GM18909 (cell line): ENCODE measurements around the gene IFT52.
"Not testable (repeated sequence)": the region's sequence is repeated elsewhere in the genome, so short reads cannot be mapped to it uniquely, and the experiment has no call there.

ENCODE experiments used
- ATAC-seq: cut with Tn5 transposase; IDR thresholded peaks from one replicate; pipeline ENCODE4 v1.9.1; 2021; ENCODE audit warnings: mild to moderate bottlenecking; ENCODE audit not compliant: unreplicated experiment, poor library complexity

Gene IFT52

DNA sequence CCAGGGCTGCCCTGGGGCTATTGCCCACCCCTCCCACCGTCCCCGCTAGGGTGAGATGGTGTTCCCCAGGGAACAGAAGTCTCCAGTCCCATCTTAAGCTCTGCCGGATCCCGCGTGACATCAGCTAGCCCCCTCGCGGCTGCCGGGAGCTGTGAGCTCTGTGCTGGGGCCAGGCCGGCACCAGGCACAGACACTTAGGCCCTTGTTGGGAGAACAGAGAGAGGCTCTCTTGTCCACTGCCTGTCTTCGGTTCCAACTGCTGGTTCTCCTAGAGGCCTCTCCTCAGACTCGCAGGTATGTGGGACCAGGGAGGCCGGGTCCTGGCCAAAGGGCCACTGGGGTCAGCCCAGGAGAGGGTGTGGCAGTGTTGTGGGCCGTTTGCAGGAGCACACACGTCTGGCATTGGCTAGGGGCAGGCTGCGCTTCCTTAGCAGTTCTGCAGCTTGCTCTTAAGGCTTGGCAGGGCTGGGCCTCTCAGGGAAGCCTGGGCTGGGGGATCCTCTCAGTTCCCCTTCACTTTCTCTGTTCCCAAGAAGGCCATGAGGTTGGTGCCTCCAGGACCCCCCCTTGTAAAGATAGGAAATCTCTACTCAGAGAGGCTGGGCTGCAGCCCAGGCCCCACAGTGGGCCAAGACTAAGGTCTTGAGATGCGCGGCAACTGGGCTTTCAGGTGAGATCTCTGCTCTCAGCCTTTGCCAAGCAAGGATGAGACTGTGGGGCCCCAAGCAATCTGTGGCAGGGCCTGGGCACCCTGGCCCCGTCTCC lies 25.6 kb upstream of the IFT52 start:
- no peak for ATAC-seq

DNA sequence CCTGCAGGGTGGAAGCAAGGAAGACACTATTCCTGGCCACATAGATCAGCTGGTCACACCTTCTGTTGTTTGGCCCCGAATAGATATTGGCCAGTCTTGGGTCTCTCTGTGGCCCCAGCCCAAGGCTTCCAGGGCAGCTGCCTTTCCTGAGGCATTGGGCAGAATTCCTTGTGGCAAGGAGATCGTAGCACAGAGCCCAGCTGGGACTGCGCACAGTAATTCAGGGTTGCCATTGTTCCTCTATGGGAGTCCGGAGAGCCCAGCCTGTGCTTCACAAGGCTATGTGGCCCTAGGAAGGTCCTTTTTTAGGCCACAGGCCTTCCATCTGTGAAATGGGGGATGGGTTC lies 25.0 kb upstream of the IFT52 start:
- no peak for ATAC-seq

DNA sequence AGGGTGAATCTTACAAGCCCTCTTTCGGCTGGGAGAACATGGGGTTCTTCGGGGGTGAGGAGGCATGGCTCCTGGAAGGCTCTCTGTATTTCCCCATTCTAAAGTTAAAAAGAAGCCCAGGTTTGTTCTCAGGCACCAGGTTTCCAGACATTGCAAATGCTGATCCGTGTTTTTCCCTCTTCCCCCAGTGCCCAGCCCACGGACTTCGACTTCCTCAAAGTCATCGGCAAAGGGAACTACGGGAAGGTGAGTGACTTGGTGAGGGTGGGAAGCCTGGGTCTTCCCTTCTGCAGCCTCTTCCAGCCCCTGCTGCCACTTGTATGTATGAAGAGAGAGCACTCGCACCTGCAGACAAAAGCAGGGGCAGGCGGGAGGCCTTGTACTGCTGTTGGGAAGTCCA lies 23.3 kb upstream of the IFT52 start:
- ATAC-seq: no peak

DNA sequence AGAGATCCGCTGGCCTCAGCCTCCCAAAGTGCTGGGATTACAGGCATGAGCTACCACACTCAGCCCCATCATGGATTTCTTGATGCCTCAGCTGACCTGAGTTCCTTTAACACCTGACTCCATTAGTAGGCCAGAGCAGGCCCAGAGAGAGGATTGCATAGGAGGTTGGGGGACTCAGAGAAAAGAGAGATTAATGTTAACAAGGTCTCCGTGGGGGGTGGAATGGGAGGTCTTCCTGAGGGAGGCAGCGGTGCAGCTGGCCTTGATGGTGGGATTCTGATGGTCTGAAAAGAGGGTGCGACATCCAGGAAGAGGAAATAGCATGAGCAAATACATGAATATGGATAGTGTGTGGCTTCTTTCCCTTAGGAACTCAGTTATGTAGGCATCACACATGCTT lies 22.0 kb upstream of the IFT52 start:
- no peak for ATAC-seq

DNA sequence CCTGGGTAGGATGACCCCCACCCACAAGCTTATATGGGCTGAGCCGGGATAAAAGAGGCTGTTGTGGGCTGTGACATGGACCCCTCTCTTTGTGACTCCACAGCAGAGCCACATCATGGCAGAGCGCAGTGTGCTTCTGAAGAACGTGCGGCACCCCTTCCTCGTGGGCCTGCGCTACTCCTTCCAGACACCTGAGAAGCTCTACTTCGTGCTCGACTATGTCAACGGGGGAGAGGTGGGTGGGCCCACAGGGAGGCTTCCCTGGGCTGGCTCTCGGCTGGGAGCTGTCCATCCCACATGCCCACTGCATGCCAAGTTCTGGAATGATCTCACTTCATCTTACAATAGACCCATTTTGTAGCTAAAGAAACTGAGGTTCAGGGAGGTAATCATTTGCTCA lies 21.5 kb upstream of the IFT52 start:
- ATAC-seq: no peak

DNA sequence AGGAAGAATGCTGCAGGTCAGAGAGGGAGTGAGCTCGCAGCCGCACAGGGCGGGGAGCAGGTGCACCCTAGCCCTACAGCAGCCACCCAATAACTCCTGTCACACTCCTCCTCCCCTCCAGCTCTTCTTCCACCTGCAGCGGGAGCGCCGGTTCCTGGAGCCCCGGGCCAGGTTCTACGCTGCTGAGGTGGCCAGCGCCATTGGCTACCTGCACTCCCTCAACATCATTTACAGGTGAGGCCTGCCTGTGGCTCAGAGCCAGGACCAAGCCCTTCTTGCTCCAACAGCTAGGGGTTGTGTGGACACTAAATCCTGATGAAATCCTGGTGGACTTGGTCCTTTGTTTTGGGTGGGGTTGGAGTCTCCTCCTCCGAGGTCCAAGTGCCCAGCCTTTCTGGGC lies 20.2 kb upstream of the IFT52 start:
- ATAC-seq: no peak

DNA sequence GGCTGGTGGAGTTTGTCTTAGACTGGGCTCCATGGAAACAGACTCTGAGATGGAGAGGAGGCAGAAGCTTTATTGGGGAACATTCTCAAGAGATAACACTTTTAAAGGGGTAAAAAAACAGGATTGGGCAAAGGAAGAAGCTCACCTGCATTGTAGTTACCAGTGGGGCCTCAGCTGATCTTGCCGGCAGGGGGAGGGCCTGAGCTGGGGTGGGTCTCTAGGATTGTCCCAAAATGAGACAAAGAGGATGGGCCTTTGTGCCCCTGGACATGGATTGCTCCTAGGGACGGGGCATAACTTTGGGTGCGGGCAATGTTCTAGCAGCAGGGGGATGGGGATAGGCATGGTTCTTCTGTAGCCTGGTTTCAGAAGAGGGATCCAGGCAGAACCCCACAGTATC lies 19.4 kb upstream of the IFT52 start:
- no peak for ATAC-seq

DNA sequence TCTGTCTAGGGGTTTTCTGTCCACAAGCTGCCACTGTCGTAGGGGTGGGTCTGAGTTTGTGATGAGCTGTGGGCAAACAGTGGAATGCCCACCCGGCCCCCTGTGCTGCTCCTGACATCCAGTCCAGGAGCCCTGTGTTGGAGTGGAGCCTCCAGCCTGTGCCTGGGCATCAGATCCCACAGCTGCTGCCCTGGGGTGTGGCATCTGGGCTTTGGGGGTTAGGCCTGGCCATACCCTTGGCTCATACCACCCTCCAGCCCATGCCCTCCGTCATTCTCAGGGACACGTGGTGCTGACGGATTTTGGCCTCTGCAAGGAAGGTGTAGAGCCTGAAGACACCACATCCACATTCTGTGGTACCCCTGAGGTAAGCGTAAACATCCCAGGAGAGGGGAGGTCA lies 19.0 kb upstream of the IFT52 start:
- ATAC-seq: no peak

DNA sequence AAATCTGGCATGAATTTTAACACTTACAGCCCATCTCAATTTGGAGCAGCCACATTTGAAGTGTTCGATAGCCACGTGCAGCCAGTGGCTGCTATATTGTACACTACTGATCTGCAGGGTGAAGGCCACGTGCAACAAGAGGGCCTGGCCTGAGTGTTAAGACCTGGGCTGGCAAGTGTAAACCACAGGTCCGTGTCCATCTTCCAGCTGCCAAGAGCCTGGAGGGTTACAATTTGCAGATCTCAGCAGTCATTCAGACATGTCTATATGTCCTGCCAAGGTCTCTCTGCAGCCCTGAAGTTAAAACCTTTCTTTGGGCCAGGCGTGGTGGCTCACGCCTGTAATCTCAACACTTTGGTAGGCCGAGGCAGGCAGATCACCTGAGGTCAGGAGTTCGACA lies 17.8 kb upstream of the IFT52 start:
- no peak for ATAC-seq

DNA sequence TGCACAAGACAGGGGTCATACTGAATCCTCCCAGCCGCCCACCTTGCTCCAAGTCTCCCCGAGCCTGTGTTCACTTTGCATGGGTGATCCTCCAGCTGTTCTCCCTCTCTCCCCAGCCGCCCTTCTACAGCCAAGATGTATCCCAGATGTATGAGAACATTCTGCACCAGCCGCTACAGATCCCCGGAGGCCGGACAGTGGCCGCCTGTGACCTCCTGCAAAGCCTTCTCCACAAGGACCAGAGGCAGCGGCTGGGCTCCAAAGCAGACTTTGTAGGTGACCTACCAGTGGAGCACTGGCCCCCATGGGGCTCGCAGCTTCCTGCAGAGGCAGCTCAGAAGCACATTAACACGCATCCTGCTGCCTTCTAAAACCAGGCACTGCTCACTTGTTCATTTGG lies 14.6 kb upstream of the IFT52 start:
- ATAC-seq: no peak

DNA sequence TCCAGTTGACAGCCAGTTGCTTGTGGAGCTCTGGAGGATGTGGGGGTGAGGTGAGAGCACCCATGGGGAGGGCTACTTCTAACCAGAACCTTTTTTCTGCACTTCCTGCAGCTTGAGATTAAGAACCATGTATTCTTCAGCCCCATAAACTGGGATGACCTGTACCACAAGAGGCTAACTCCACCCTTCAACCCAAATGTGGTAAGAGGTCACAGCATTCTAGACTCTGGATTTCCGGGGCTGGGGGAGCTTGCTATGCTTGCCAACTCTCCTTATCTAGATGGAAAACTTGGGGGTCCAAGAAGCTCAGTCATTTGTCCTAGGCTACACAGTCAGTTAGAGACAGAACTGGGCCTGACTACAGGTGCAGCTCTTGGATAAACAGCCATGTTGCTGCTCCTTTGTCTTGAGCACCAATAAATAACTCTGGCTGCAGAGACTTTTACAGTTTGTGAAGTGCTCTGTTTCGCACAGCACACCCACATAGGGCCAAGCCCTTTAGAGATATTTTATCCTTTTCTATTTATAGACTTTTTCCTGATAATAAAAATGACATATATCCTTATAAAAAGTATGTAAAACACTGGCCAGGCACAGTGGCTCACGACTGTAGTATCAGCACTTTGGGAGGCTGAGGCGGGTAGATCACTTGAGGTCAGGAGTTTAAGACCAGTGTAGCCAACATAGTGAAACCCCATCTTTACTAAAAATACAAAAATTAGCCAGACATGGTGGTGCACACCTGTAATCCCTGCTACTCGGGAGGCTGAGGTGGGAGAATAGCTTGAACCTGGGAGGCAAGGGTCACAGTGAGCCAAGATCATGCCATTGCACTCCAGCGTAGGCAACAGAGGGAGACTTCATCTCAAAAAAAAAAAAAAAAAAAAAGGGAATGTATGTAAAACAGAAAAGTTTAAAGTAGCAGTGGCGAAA lies 10.6 kb upstream of the IFT52 start:
- no peak for ATAC-seq

DNA sequence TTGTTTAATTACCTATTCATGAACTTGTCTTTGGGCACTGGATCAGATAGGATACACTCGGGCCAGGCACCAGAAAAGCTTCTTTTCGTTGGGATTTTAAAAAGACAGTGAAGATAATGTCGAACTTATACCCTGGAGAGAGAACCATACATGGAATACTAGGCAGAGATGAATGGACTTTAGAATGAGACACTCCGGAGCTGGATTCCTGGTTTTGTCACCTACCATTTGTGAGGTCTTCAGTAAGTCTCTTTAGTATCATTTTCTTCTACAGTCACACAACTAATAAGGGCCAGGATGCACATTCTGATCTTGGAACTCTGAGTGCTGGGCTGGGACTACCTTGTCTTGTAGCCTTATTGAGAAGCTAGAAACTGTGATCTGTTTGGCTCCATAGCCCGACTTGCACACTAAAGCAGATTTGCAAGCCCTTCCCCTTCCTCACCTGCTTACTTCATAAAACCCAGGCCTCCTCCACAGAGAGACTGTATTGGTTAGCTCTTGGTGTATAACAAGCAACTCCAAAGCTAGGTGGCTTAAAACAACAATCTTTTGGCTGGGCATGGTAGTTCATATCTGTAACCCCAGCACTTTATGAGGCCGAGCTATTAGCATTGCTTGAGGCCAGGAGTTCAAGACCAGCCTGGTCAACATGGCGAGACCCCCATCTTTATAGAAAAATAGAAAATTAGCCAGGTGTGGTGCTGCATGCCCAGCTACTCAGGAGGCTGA lies 7.4 kb upstream of the IFT52 start:
- ATAC-seq: no peak

DNA sequence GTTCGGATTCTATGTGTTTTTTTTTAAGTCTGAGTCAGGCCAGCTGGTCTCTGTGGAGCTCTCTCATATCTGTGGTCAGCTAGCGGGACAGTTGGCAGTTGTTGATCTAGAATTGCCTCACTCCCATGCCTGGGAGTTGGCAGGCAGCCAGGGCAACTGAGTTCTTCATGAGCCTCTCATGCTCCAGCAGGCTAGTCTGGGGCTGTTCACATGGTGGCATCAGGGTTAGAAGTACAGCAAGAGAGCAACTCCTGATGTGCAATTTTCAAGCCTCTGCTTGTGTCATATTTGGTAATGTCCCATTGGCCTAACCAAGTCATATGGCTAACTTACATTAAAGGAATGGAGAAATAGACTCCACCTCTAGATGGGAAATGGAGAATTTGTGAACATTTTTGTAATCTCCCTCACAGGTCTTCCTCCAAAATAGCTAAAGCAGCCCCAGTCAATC lies 6.7 kb upstream of the IFT52 start:
- no peak for ATAC-seq

DNA sequence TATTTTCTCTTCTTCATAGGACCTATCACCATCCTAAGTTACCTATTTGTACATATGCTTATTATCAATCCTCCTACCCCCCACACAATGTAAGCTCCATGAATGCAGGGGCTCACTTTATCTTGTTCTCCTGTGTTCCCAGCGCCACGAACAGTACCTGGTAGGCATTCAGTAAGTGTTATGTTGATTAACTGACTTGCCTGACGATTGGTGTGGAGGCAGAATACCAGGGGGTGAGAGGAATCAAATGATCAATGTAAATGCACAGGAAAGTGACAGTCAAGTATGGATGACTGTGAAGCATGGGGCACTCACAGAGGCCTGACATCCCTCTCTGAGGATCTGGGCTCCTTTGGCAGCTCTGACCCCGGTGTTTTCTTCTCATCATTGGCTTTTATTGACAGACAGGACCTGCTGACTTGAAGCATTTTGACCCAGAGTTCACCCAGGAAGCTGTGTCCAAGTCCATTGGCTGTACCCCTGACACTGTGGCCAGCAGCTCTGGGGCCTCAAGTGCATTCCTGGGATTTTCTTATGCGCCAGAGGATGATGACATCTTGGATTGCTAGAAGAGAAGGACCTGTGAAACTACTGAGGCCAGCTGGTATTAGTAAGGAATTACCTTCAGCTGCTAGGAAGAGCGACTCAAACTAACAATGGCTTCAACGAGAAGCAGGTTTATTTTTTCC lies 6.1 kb upstream of the IFT52 start:
- no peak for ATAC-seq

DNA sequence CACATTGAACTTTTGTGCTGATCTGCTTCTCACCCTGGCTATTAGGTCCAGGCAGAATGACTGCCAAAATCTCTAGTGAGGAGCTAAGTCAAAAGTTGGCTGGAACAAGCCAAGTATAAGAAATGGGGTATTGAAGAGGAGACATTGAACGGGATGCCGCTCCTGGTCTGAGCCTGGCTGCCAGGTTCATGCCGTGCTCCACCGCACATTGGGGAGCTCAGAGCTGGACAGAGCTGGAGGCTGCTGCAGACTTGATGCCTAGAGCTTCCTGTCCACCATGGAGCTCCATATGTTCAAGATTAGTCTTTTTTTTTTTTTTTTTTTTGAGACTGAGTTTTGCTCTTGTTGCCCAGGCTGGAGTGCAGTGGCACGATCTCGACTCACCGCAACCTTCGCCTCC lies 4.1 kb upstream of the IFT52 start:
- ATAC-seq: no peak

DNA sequence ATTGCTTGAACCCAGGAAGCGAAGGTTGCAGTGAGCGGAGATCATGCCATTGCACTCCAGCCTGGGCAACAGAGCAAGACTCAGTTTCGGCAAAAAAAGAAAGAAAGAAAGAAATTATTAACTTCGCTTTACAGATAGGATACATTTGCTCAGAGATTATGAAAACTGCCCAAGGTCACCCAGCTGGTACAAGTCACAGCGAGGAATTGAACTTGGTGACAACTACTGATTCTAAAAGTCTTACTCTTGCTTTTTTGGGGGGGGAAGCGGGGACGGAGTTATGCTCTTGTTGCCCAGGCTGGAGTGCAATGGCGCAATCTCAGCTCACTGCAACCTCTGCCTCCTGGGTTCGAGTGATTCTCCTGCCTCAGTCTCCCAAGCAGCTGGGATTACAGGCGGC lies 2.2 kb upstream of the IFT52 start:
- ATAC-seq: not testable (repeated sequence)

DNA sequence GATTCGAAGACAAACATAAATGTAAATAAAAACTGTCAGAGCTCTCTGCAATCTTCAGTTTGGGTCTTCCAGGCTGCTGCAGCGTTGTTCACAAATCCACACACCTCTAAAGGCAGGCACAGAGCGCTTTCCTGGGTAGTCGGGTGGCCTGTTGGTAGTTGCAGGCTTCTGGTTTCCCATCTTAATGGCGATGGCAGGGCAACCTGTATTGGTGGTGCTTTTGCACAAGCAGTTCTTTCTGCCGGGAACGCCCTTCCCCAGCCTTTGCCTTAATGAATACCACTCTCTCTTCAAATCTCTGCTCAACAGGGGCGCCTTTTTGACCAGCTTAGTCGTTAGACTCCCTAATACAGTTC lies 723 bp upstream of the IFT52 start:
- ATAC-seq: no peak

DNA sequence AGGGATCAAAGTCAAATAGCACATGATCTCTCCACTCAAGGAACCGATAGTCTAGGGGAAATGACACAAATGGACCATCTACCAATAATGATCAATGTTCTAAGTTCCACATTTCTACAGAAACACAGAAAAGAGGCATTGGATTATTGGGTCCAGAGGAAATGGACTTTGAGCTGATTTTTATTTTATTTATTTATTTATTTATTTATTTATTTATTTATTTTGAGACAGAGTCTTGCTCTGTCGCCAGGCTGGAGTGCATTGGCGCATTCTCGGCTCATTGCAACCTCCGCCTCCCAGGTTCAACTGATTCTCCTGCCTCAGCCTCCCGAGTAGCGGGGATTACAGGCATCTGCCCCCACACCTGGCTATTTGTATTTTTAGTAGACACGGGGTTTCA lies 11.2 kb downstream of the IFT52 start:
- not testable (repeated sequence) for ATAC-seq

DNA sequence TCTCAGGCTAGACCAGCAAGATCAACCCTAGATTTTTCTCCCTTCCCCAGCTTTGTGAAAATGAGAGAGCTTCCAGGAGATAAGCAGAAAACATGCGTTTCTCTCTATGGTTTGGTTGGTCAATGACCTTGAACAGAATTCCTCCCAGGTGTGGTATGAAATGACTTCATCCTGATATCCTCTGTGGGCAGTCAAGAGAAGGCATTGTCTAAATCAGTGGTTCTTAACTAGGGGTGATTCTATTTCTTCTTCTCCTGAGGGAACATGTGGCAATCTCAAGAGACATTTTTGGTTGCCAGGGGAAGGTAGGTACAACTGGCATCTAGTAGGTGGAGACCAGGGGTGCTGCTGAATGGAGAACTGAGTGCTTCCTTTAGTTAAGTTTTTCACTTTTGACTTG lies 12.4 kb downstream of the IFT52 start:
- no peak for ATAC-seq

DNA sequence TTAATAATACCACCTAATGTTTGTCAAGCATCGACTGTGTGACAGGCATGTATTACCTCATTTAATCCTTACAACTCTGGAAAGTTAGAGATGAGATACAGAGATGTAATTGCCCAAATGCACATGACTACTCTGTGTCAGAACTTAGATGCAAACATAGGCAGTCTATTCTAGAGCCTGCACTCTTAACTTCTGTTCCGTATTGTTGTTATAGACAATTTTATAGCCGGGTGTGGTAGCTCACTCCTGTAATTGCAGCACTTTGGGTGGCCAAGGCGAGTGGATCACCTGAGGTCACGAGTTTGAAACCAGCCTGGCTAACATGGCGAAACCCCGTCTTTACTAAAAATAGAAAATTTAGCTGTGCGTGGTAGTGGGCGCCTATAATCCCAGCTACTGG lies 15.0 kb downstream of the IFT52 start:
- ATAC-seq: no peak

DNA sequence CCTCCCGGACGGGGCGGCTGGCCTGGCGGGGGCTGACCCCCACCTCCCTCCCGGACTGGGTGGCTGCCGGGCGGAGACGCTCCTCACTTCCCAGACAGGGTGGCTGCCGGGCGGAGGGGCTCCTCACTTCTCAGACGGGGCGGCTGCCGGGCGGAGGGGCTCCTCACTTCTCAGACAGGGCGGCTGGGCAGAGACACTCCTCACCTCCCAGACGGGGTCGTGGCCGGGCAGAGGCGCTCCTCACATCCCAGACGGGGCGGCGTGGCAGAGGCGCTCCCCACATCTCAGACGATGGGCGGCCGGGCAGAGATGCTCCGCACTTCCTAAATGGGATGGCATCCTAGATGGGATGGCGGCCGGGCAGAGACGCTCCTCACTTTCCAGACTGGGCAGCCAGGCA lies 16.5 kb downstream of the IFT52 start:
- ATAC-seq: not testable (repeated sequence)
